ENCODE results near the gene MYCBP. TPM values are rescaled to one million over a fixed set of nuclear protein-coding genes. Genes with fewer than 3 reads are reported as not detected.

The MYCBP gene
- total and polyA plus RNA-seq, 2 of the 13 experiments (the other 11 are each of a cell fraction or from before 2014, with no cell fraction given), result 11.4 to 30.4 TPM

- TF ChIP-seq ZNF362 (CRISPR knock-in tag; IDR thresholded peaks at IDR 0.05; ENCODE audit: borderline replicate concordance) (no peak), POGZ (CRISPR knock-in tag; IDR thresholded peaks at IDR 0.05) (peak; percentile 75), ZNF329 (CRISPR knock-in tag; IDR thresholded peaks at IDR 0.05; ENCODE audit: low read depth) (0 out of 2 replicates have a peak, but pooled peaks have one; percentile 59), KDM5A (IDR thresholded peaks at IDR 0.05; ENCODE audit: borderline replicate concordance, low read length) (no peak; the same call in 1 of the 2 replicates), ZNF576 (CRISPR knock-in tag; IDR thresholded peaks at IDR 0.05) (no peak), KMT2B (CRISPR knock-in tag; IDR thresholded peaks at IDR 0.05) (peak; percentile 81), RAD51 (IDR thresholded peaks at IDR 0.05; ENCODE audit: borderline replicate concordance) (peak; percentile 97), ZNF75D (CRISPR knock-in tag; IDR thresholded peaks at IDR 0.05; ENCODE audit: borderline replicate concordance) (no peak), EHMT2 (IDR thresholded peaks at IDR 0.05; ENCODE audit: borderline replicate concordance, low read depth, low read length) (no peak), ZBTB14 (CRISPR knock-in tag; IDR thresholded peaks at IDR 0.05) (no peak; the same call in 1 of the 2 replicates), ZNF343 (CRISPR knock-in tag; IDR thresholded peaks at IDR 0.05) (no peak), ZNF232 (CRISPR knock-in tag; IDR thresholded peaks at IDR 0.05; ENCODE audit: borderline replicate concordance) (no peak), ARNTL (CRISPR knock-in tag; IDR thresholded peaks at IDR 0.05) (peak; percentile 99), TEAD2 (CRISPR knock-in tag; IDR thresholded peaks at IDR 0.05) (no peak), ZNF256 (CRISPR knock-in tag; conservative IDR thresholded peaks at IDR 0.05) (0 out of 2 replicates have a peak, but pooled peaks have one; percentile 58), ZKSCAN1 (IDR thresholded peaks at IDR 0.05; ENCODE audit: low read length) (no peak), EP300 (IDR thresholded peaks at IDR 0.05; ENCODE audit: low read depth in 2 of 2, low read length in 2 of 2) (peak; percentile 41 to 42; a peak in 3 of 4 replicates), EP300 (CRISPR knock-in tag; IDR thresholded peaks at IDR 0.05; ENCODE audit: borderline replicate concordance) (no peak), ZNF274 (CRISPR knock-in tag; IDR thresholded peaks at IDR 0.05) (no peak; the same call in 1 of the 2 replicates), THAP7 (CRISPR knock-in tag; IDR thresholded peaks at IDR 0.05) (no peak), ZFP36L2 (CRISPR knock-in tag; IDR thresholded peaks at IDR 0.05) (no peak), THAP9 (CRISPR knock-in tag; IDR thresholded peaks at IDR 0.05; ENCODE audit: borderline replicate concordance) (no peak)
Measured at GRCh38 chr1:38859561-38860453, 13.3 kb downstream of the MYCBP start, which contains the start of gene RRAGC (continued).

Measured in HepG2 (cell line).